ENCODE data around the gene NFIA.

- TF ChIP-seq XRCC5 (optimal IDR thresholded peaks at IDR 0.05; ENCODE audit: low read length) = peak; percentile 79
- TF ChIP-seq CTCF (CRISPR knock-in tag; IDR thresholded peaks at IDR 0.05) = peak; percentile 69
- no peak for TF ChIP-seq FOXJ3 (CRISPR knock-in tag; IDR thresholded peaks at IDR 0.05; ENCODE audit: borderline replicate concordance)
- TF ChIP-seq PAX8 (CRISPR knock-in tag; IDR thresholded peaks at IDR 0.05; ENCODE audit: borderline replicate concordance) = no peak
- TF ChIP-seq KDM4B (CRISPR knock-in tag; IDR thresholded peaks at IDR 0.05) = 0 out of 2 replicates have a peak, but pooled peaks have one; percentile 35
- TF ChIP-seq HNF1A (IDR thresholded peaks at IDR 0.05; ENCODE audit: low read depth) = no peak
- peak; percentile 19; the same call in 1 of the 2 replicates for TF ChIP-seq HNF1A (CRISPR knock-in tag; IDR thresholded peaks at IDR 0.05; ENCODE audit: borderline replicate concordance)
- TF ChIP-seq ZBTB43 (CRISPR knock-in tag; conservative IDR thresholded peaks at IDR 0.05) = peak; percentile 62
- TF ChIP-seq POLR2A (IDR thresholded peaks at IDR 0.05; ENCODE audit: insufficient read depth in 1 of 2, low read depth in 2 of 2, low read length in 2 of 2) = no peak
These were observed 255.9 kb downstream of the NFIA start for GRCh38 chr1:61337981-61338848.
